ENCODE data around the gene ZACN. TPM values are rescaled to one million over a fixed set of nuclear protein-coding genes. Genes with fewer than 3 reads are reported as not detected.

Gene ZACN
- total and polyA plus RNA-seq, 9 donors, result 0.10 to 1.1 (median 0.43) TPM; not detected in 5

DNA sequence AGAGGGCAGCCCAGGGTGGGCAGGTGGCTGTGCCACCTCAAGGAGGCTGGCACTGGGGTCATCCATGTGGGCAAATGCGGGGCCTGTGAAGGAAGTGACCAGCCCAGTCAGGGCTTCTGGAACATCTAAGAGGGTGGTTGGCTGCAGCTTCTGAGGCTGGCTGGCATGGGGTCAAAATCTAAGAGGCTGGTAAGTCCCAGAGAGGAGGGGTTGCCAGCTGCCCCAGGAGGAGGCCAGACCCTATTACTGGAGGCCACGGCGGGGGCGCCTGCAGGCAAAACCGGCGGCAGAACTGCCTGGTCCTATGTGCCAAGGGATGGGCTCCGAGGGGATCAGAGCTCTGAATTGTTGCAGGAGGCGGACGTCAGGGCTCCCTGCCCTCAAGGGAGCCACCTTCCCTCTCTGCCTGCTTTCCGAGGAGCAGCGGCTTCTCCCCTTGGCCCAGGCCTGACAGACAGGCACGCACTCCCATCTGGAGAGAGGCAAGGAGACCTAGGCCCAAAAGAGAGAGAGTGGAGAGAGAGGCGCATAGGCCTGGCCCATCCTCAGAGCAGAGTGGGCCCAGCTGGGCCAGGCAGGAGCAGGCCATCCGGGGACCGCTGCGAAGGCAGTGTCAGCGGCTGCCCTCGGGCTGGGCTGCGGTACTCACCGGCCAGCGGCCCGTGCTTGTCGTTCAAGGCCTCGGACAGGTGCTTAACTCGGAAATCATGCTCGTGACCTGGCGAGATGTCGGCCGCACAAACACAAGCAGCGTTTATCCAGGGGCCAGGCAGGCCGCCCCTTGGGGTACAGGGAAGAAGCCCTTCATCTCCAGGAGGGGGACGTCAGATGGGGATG is 10.9 kb downstream of the ZACN start:
- Histone ChIP-seq H3K4me1 (ENCODE audit: insufficient read depth) (no peaks in the 10 kb centered on the region), H3K27ac (no peak overlapping the region), H3K4me3 (no peak overlapping the region), H3K36me3 (no peaks in the 10 kb centered on the region), H3K9me3 (no peaks in the 10 kb centered on the region), H3K27me3 (no peaks in the 10 kb centered on the region)
- no peak for TF ChIP-seq POLR2A (IDR thresholded peaks at IDR 0.05)
- TF ChIP-seq CTCF (IDR thresholded peaks at IDR 0.05), result no peak
- no peak for TF ChIP-seq EP300 (IDR thresholded peaks at IDR 0.05)
- 82 to 87% (median 84%) methylated on average over 32 of the region's 32 CpGs for WGBS, 3 donors
- peak in 1 of 5 donors; percentile 24 for DNase-seq
- intact Hi-C loops (cut with DNase I), result no loop called here

GRCh38 chr17:76090517-76091129 is 11.6 kb downstream of the ZACN start:
- H3K36me3 ChIP-seq, result no peaks in the 10 kb centered on the region
- no peak overlapping the region for H3K4me3 ChIP-seq
- no peaks in the 10 kb centered on the region for H3K27me3 ChIP-seq
- H3K4me1 ChIP-seq (ENCODE audit: insufficient read depth), result no peaks in the 10 kb centered on the region
- intact Hi-C loops (cut with DNase I), result no loop called here
- no peak overlapping the region for H3K27ac ChIP-seq
- no peak for TF ChIP-seq CTCF (IDR thresholded peaks at IDR 0.05)
- no peak for TF ChIP-seq POLR2A (IDR thresholded peaks at IDR 0.05)
- TF ChIP-seq EP300 (IDR thresholded peaks at IDR 0.05), result no peak
- DNase-seq, result no peak
- H3K9me3 ChIP-seq, result no peaks in the 10 kb centered on the region
- WGBS, 3 donors, result 79 to 90% (median 84%) methylated on average over 17 of the region's 17 CpGs

- 71 to 74% (median 73%) methylated on average over 22 to 23 of the region's 23 CpGs for WGBS, 3 donors
- no peak overlapping the region for H3K27ac ChIP-seq
- intact Hi-C loops (cut with DNase I), result no loop called here
- H3K27me3 ChIP-seq, result no peaks in the 10 kb centered on the region
- TF ChIP-seq CTCF (IDR thresholded peaks at IDR 0.05), result no peak
- no peak for TF ChIP-seq EP300 (IDR thresholded peaks at IDR 0.05)
- no peak for TF ChIP-seq POLR2A (IDR thresholded peaks at IDR 0.05)
- H3K4me1 ChIP-seq (ENCODE audit: insufficient read depth), result no peaks in the 10 kb centered on the region
- H3K9me3 ChIP-seq, result no peaks in the 10 kb centered on the region
- H3K4me3 ChIP-seq, result no peak overlapping the region
- no peaks in the 10 kb centered on the region for H3K36me3 ChIP-seq
- DNase-seq, result peak in 1 of 5 donors; percentile 29
Observed at GRCh38 chr17:76091526-76092286, 12.7 kb downstream of the ZACN start.

GRCh38 chr17:76092526-76093413 is 13.8 kb downstream of the ZACN start:
- no peaks in the 10 kb centered on the region for H3K36me3 ChIP-seq
- 90 to 92% (median 91%) methylated on average over 19 to 20 of the region's 20 CpGs for WGBS, 3 donors
- no peaks in the 10 kb centered on the region for H3K27me3 ChIP-seq
- TF ChIP-seq CTCF (IDR thresholded peaks at IDR 0.05), result no peak
- TF ChIP-seq POLR2A (IDR thresholded peaks at IDR 0.05), result no peak
- TF ChIP-seq EP300 (IDR thresholded peaks at IDR 0.05), result no peak
- H3K4me3 ChIP-seq, result no peak overlapping the region
- intact Hi-C loops (cut with DNase I), result no loop called here
- no peak for DNase-seq
- H3K4me1 ChIP-seq (ENCODE audit: insufficient read depth), result no peaks in the 10 kb centered on the region
- no peak overlapping the region for H3K27ac ChIP-seq
- H3K9me3 ChIP-seq, result no peaks in the 10 kb centered on the region

All from ovary (tissue), 9 donors.